GDM1 (cell line): ENCODE measurements around the gene RAB7A.
"Not testable (repeated sequence)": the region's sequence is repeated elsewhere in the genome, so short reads cannot be mapped to it uniquely, and the experiment has no call there.

Experiments
- DNase-seq: peaks from one replicate; lab custom pipeline; 2025; lab: John Stamatoyannopoulos, UW

The RAB7A gene

DNA sequence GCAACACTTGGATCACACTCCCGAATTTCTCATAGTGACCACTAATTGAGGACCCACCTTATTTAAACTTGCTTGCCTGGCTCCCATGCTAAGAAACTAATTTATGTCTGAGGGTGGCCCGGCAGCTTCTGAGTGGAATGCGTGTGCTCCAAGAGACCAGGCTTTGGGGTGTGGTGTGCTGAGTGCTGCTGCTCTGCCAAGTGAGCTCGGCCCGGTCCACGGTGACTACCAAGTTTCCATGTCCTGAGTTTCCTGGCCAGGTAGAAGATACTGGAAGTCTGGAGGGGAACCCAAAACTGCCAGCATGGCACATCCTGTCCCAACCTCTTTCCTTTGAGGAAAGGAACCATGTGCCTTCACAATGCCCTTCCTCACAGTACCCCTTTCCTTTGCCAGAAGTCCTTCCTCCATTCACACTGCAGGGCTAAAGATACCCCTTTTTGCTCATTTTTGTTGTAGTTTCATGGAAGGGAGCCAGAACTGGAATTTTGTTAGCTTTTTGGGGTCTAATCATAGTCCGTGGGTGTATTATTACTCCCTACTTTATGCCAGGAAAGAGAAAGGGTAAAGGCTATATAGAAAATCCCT, 94.4 kb downstream of the RAB7A start:
- no peak for DNase-seq

DNA sequence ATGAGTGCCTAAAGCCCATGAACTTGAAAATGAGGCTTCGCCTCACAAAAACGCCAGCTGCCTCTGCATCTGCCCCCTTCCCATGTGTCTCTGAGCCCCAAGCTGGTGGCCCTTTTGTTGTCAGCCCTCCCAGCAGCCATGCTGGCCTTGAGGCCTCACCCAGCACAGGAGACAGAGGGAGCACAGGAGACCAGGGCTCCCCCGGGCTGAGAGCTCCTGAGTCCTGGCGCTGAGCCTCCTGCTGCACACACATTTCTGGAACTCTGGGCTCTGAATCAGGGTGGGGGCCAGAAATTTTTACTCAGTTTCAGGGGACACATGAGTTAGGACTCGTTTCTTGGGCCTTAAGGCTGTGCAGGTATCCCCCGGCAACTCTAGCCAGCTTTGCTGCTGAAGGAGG, 97.0 kb downstream of the RAB7A start:
- DNase-seq = no peak

DNA sequence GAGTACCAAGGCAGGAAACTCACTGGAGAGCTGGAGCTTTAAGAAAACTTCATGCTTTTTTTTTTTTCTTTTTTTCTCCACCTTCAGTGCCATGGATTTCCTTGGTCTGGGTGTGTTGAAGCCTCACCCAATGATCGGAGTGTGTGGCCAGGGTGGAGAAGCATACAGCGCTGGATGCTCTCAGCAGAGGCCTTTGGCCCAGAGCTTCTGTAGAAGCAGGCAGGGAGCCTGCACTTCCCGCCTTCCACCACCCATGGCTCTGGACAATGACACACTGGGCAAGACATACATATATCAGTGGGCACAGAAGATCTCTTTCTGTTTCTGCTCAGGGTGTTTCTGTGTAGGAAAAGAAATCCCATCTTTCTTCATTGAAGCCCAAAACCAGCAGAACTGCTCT, 97.6 kb downstream of the RAB7A start:
- DNase-seq = no peak

GRCh38 chr3:128824132-128824850, 98.3 kb downstream of the RAB7A start:
- DNase-seq = no peak

- no peak for DNase-seq
Observed at GRCh38 chr3:128825117-128825725, 99.2 kb downstream of the RAB7A start.

GRCh38 chr3:128829087-128829486, 103.1 kb downstream of the RAB7A start:
- not testable (repeated sequence) for DNase-seq

GRCh38 chr3:128829925-128830625, 104.1 kb downstream of the RAB7A start:
- not testable (repeated sequence) for DNase-seq

DNA sequence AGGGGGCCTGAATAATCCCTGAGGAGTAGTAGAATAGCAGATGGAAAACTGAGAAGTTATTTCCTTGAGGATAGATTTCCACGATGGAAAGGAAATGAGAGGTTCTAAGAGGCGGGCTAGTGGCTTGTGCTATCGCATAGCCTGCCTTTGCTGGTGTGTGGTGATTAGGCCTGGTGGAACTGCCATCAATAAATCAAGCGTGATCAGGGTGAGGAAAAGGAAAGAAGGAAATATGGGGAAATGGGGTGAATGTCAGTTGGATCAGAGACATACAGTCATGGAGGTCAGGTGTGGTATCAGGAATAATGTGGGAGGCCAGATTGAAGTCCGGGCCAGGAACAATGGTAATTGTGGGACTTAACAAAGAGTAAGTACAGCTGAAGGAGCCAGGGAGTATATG, 104.8 kb downstream of the RAB7A start:
- not testable (repeated sequence) for DNase-seq

- not testable (repeated sequence) for DNase-seq
Observed at GRCh38 chr3:128832979-128833378, 107.0 kb downstream of the RAB7A start.

- no peak for DNase-seq
Observed at GRCh38 chr3:128835096-128835495, 109.1 kb downstream of the RAB7A start.

DNA sequence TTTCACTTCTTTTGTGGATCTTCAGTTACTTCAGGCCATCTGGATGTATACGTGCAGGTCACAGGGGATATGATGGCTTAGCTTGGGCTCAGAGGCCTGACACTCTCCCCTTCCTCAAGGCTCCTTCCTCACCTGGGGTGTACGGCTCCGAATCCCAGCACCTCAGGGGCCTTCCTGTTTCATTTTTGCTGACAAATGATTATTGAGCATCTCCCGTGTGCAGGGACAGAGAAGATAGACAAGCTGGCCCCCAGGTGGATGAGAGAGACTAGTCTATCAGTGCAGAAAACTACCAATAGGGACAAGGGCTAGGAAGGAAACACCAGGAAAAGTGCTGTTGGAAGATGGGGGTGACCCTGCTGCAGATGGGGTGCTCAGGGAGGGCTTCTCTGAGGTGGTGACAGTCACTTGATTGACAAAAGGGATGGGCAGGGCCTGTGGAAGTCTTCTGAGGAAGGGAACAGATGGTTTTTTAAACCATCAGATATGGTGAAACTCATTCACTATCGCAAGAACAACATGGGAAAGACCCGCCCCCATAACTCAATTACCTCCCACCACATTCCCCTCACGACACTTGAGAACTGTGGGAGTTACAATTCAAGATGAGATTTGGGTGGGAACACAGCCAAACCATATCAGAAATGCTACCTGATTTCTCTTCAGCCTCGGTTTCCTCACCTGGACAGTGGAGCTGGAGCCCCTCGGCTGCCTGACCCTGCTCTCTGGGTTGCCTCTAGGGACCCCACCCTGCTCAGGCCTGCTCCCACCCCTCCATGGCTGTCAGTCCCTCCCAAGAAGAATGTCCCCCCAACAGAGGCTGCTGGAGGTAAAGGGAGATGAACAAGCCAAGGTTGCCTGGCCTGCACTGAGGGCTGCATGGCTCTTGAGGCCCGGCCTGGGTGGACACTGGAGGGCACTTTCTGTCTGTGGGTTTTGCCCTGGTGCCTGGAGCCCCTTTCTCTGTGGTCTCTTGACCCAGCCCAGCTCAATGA, 116.2 kb downstream of the RAB7A start:
- DNase-seq = no peak

DNA sequence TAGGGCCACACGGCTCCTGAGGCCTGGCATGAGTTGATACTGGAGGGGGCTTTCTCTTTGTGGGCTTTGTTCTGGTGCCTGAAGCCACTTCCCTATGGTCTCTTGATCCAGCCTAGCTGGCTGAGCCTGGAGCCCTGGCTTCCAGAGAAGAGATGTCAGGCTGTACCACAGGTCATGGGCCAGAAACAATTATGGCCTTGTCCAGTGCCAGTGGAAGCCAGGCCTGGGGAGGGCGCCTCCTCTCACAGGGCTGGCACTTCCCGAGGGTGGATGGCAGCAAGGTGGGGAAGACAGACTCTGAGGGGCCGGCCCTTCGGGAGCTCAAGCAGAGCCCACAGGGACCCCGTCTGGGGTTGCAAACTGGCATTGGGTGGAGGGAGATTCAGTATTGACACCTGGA, 118.5 kb downstream of the RAB7A start:
- DNase-seq = no peak

DNA sequence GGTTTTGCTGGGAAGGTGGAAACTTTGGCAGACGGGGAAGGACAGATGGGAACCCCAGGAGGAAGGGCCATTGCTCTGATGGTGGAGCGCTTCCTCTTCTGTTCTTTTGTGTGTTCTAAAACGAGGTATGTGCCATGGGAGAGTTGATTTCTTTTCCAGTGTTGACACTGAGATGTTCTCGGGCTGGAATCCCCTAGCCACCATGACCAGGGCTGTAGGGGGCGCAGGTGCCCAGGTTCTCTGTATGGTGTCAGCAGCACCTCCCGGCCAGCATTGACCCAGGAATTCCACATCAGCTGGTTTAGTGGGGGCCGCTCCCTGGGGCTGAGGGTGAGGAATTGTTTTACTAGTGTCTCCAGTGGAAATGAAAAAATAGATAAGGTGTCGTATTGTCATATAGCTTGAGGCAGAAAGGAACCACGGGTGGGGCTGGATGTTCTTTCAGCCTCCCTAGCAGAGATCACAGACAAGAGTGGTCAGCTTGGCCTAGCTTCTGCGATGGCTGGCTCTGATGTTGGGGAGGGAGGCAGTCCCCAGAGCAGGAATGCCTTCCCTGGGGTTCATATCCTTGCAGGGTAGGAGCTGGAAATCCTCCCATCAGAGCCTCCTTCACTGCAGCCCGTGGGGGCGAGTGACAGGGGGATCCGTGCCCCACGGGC, 119.3 kb downstream of the RAB7A start:
- DNase-seq = no peak

DNA sequence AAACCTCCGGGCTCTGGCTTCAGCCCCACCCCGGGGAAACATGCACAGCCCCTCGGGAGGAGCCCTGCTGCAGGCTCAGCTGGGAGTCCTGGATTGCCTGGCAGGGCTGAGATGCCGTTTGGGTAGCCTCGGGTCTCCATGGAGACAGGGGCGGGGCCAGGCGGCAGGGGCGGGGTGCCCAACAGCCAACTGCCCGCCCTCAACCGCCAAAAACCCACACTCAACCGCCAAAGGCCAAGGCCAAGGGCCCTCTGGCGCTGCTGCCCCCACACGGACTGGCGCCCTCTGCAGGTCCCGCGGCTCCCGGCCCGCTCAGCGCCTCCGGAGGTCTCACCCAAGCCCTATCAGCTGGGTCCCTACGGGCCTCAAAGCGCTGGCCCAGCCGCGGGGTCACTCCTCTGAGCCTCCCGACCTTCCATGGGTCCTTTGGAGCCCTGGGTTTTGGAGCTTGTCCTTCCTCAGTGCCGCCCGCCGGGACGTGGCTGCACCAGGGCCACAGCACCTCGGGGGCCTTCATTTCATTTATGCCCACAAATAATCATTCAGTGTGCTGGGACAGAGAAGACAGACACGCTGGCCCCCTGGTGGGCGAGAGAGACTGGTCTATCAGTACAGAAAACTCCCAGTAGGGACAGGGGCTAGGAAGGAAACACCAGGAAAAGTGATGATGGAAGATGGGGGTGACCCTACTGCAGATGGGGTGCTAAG, 119.9 kb downstream of the RAB7A start:
- DNase-seq = no peak

- no peak for DNase-seq
Observed at GRCh38 chr3:128846486-128846891, 120.5 kb downstream of the RAB7A start.

DNA sequence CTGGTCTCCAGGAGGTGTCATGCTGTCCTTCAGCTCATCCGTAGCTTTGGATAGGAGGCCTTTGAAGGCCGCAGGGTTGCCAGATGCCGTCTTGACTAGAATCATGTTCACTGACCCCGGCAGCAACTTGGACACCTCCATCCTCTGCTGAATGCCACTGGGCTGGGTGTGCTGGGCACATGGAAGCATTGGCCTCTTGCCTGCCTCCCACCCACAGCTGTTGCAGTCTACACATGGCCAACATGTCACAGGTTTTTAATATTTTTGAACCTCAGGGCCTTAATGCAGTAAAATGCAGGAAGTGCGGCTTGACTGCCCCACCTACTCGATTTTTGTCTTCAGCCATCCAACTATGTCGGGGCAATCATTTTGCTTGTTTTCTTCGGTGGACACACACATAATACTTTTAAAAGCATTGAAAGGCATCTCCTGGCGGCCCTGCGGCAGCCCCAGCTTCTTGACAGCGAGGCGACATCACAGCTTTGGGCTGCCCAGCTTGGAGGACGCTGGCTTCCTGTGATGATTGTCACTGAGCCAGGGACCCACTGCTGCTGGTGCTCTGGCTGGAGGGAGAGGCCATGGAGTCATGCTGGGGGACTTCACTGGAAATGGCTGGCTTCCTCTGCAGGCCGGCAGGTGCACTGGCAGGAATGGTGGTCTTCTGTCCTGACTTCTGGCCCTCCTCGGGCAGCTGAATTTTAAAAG, 121.8 kb downstream of the RAB7A start:
- DNase-seq = no peak

DNA sequence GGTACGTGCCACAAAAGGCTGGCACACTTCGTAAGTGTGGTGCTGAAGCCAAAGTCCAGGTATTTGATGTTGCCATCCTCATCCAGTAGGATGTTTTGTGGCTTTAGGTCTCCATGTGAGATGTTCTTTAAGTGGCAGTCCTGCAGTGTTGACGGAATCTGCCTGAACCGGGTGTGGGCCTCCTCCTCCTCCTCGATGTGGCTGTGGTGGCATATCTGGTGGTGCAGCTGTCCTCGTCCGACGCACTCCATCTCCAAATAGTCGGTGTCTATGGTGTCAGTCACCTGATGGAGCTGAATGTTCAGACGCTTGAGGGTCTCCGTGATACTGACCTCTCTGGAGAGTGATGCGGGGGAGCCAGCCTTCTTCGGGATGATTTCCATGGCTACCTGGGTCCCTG, 123.0 kb downstream of the RAB7A start:
- DNase-seq = no peak

GRCh38 chr3:128849911-128850455, 124.0 kb downstream of the RAB7A start:
- no peak for DNase-seq

DNA sequence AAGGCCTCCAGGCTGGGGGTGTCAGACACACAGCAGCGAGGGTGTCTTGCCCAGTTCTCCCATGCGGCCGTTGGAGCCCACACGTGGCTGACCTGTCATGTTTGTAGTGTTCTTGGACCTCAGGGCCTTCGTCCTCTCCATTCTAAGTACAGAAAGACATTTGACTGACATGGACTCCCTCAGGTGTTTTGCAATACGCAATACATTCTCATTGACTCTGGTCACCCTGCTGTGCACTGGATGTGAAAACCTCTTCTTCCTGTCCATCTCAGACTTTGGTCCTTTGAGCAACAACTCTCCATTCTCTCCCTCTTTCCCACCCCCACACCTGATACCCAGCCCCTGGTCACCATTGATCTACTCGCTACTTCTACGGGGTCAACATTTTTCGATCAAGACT, 124.6 kb downstream of the RAB7A start:
- DNase-seq = no peak

- DNase-seq = no peak
Observed at GRCh38 chr3:128851601-128852000, 125.6 kb downstream of the RAB7A start.
